ENCODE results near the gene DIPK2A. TPM values are rescaled to one million over a fixed set of nuclear protein-coding genes. Genes with fewer than 3 reads are reported as not detected.

DIPK2A gene
- polyA plus RNA-seq, 1 donor from 2014 or later: 9.7 TPM

DNA sequence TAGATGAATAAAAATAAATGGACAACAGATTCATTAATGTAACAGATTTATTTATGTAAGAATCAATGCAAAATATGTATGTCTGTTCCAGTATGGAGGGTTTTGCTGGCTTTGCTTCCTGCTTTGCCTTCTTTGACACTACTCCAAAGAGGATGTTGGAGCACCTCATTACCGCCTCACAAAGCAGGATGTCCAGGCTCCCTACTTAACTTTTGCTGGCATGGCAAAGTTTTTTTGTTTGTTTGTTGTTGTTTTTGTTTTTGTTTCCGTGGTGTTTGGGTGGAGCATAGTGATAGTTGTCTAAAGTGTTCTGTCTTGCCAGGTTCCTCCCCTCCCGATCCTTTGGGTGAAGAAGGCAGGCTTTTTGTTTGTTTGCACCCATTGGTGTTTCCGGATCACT, 38.7 kb downstream of the DIPK2A start:
- no peaks in the 10 kb centered on the region for H4K20me1 ChIP-seq (ENCODE audit: insufficient read depth)

DNA sequence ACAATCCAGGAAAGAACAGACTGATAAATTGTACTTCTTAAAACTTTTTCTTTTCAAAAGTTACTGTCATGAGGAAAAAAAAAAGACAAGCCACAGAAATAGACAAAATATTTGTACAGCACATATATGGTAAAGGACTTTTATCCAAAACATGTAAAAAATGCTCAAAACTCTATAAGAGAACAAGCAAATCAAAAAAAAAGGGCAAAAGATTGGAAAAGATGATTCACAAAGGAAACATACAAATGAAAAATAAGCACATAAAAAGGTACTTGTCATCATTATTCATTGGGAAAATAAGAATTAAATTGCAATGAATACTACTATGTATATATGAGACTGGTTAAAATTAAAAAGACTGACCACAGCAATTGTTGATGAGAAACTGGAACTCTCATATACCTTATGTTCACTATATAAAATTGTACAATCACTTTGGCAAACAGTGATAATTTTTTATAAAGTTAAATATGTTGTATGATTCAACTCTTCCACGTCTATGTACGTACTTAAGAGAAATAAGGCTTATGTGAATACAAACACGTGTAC, 39.7 kb downstream of the DIPK2A start:
- TF ChIP-seq EZH2 (IDR thresholded peaks at IDR 0.05; ENCODE audit: borderline replicate concordance, insufficient read depth, low read length, poor library complexity, severe bottlenecking) (no peak), POLR2AphosphoS5 (IDR thresholded peaks at IDR 0.05) (no peak), MXI1 (conservative IDR thresholded peaks at IDR 0.05; ENCODE audit: poor library complexity, severe bottlenecking) (no peak), SMC3 (conservative IDR thresholded peaks at IDR 0.05; ENCODE audit: poor library complexity) (no peak), RAD21 (conservative IDR thresholded peaks at IDR 0.05) (no peak), TAF1 (IDR thresholded peaks at IDR 0.05; ENCODE audit: low read depth) (no peak), EP300 (conservative IDR thresholded peaks at IDR 0.05; ENCODE audit: poor library complexity, severe bottlenecking) (no peak)
- TF ChIP-seq, protein P1, sequence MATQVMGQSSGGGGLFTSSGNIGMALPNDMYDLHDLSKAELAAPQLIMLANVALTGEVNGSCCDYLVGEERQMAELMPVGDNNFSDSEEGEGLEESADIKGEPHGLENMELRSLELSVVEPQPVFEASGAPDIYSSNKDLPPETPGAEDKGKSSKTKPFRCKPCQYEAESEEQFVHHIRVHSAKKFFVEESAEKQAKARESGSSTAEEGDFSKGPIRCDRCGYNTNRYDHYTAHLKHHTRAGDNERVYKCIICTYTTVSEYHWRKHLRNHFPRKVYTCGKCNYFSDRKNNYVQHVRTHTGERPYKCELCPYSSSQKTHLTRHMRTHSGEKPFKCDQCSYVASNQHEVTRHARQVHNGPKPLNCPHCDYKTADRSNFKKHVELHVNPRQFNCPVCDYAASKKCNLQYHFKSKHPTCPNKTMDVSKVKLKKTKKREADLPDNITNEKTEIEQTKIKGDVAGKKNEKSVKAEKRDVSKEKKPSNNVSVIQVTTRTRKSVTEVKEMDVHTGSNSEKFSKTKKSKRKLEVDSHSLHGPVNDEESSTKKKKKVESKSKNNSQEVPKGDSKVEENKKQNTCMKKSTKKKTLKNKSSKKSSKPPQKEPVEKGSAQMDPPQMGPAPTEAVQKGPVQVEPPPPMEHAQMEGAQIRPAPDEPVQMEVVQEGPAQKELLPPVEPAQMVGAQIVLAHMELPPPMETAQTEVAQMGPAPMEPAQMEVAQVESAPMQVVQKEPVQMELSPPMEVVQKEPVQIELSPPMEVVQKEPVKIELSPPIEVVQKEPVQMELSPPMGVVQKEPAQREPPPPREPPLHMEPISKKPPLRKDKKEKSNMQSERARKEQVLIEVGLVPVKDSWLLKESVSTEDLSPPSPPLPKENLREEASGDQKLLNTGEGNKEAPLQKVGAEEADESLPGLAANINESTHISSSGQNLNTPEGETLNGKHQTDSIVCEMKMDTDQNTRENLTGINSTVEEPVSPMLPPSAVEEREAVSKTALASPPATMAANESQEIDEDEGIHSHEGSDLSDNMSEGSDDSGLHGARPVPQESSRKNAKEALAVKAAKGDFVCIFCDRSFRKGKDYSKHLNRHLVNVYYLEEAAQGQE (IDR thresholded peaks at IDR 0.05; ENCODE audit: borderline replicate concordance): no peak
- TF ChIP-seq, protein P2, sequence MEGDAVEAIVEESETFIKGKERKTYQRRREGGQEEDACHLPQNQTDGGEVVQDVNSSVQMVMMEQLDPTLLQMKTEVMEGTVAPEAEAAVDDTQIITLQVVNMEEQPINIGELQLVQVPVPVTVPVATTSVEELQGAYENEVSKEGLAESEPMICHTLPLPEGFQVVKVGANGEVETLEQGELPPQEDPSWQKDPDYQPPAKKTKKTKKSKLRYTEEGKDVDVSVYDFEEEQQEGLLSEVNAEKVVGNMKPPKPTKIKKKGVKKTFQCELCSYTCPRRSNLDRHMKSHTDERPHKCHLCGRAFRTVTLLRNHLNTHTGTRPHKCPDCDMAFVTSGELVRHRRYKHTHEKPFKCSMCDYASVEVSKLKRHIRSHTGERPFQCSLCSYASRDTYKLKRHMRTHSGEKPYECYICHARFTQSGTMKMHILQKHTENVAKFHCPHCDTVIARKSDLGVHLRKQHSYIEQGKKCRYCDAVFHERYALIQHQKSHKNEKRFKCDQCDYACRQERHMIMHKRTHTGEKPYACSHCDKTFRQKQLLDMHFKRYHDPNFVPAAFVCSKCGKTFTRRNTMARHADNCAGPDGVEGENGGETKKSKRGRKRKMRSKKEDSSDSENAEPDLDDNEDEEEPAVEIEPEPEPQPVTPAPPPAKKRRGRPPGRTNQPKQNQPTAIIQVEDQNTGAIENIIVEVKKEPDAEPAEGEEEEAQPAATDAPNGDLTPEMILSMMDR (IDR thresholded peaks at IDR 0.05; ENCODE audit: poor library complexity, severe bottlenecking): no peak
- no peaks in the 10 kb centered on the region for H3K9me2 ChIP-seq (ENCODE audit: insufficient read depth, low read length)
- H4K20me1 ChIP-seq (ENCODE audit: insufficient read depth): no peaks in the 10 kb centered on the region
- no peak overlapping the region for H3K4me3 ChIP-seq (ENCODE audit: low read length)
- no peak overlapping the region for H3K9ac ChIP-seq (ENCODE audit: low read length)
- no peak overlapping the region for H3K4me2 ChIP-seq (ENCODE audit: low read length)
- no peaks in the 10 kb centered on the region for H3K36me3 ChIP-seq (ENCODE audit: insufficient read depth, low read length)
- no peaks in the 10 kb centered on the region for H3F3A ChIP-seq (ENCODE audit: insufficient read depth, low read length, poor library complexity, severe bottlenecking)
- no peaks in the 10 kb centered on the region for H3K79me2 ChIP-seq (replicated peaks; ENCODE audit: insufficient read depth, low read length)
- no peaks in the 10 kb centered on the region for H3K9me3 ChIP-seq (ENCODE audit: low read length)
- H2AFZ ChIP-seq (ENCODE audit: low read depth, low read length): no peak overlapping the region
- H3K27ac ChIP-seq (ENCODE audit: low read length): no peak overlapping the region
- no peaks in the 10 kb centered on the region for H3K27me3 ChIP-seq (ENCODE audit: insufficient read depth, low read depth, low read length)

More for the DNA sequence above, 38.7 kb downstream of the DIPK2A start:
- no peak overlapping the region for H3K27ac ChIP-seq (ENCODE audit: low read length)
- no peak overlapping the region for H3K4me2 ChIP-seq (ENCODE audit: low read length)
- H3K36me3 ChIP-seq (ENCODE audit: insufficient read depth, low read length): no peaks in the 10 kb centered on the region
- no peaks in the 10 kb centered on the region for H3K79me2 ChIP-seq (replicated peaks; ENCODE audit: insufficient read depth, low read length)
- H3F3A ChIP-seq (ENCODE audit: insufficient read depth, low read length, poor library complexity, severe bottlenecking): no peaks in the 10 kb centered on the region
- no peak overlapping the region for H3K9ac ChIP-seq (ENCODE audit: low read length)
- no peaks in the 10 kb centered on the region for H3K27me3 ChIP-seq (ENCODE audit: insufficient read depth, low read depth, low read length)
- H3K9me3 ChIP-seq (ENCODE audit: low read length): no peaks in the 10 kb centered on the region
- no peak for TF ChIP-seq POLR2AphosphoS5 (IDR thresholded peaks at IDR 0.05)
- TF ChIP-seq EZH2 (IDR thresholded peaks at IDR 0.05; ENCODE audit: borderline replicate concordance, insufficient read depth, low read length, poor library complexity, severe bottlenecking): no peak
- TF ChIP-seq, protein P1 (IDR thresholded peaks at IDR 0.05; ENCODE audit: borderline replicate concordance): no peak
- no peak for TF ChIP-seq TAF1 (IDR thresholded peaks at IDR 0.05; ENCODE audit: low read depth)
- TF ChIP-seq, protein P2 (IDR thresholded peaks at IDR 0.05; ENCODE audit: poor library complexity, severe bottlenecking): no peak
- TF ChIP-seq SMC3 (conservative IDR thresholded peaks at IDR 0.05; ENCODE audit: poor library complexity): no peak
- TF ChIP-seq MXI1 (conservative IDR thresholded peaks at IDR 0.05; ENCODE audit: poor library complexity, severe bottlenecking): no peak
- TF ChIP-seq RAD21 (conservative IDR thresholded peaks at IDR 0.05): no peak
- no peak for TF ChIP-seq EP300 (conservative IDR thresholded peaks at IDR 0.05; ENCODE audit: poor library complexity, severe bottlenecking)
- H3K4me3 ChIP-seq (ENCODE audit: low read length): no peak overlapping the region
- H3K9me2 ChIP-seq (ENCODE audit: insufficient read depth, low read length): no peaks in the 10 kb centered on the region
- H2AFZ ChIP-seq (ENCODE audit: low read depth, low read length): no peak overlapping the region

Data from neural cell (in vitro differentiated cells).